Uterus (tissue), 4 donors: ENCODE results near the gene SCD5. TPM values are rescaled to one million over a fixed set of nuclear protein-coding genes. Genes with fewer than 3 reads are reported as not detected.

Experiments
- DNase-seq, 2 donors: peaks; one replicate each; pipeline ENCODE4 v3.0.0-alpha.2; 2019 to 2020
- H3K27ac ChIP-seq, 2 donors: fragments of 200-600 bp; sonication (generic); 1 replicate in 1 of 2; 2 replicates in 1 of 2; pipeline ENCODE4 v1.5.1; 2016 to 2018
- H3K27me3 ChIP-seq, 2 donors: fragments of 200-600 bp; sonication (generic); one replicate each; pipeline ENCODE4 v1.5.1; 2018 to 2019; ENCODE audit warnings: control low read depth in 1 of 2
- H3K36me3 ChIP-seq, 2 donors: fragments of 200-600 bp; sonication (generic); one replicate each; pipeline ENCODE4 v1.5.1; 2019; ENCODE audit warnings: control low read depth in 1 of 2
- H3K4me1 ChIP-seq, 2 donors: fragments of 200-600 bp; sonication (generic); one replicate each; pipeline ENCODE4 v1.5.1; 2018 to 2019; ENCODE audit warnings: control low read depth in 1 of 2
- H3K4me3 ChIP-seq, 2 donors: fragments of 200-600 bp; sonication (generic); 1 replicate in 1 of 2; 2 replicates in 1 of 2; pipeline ENCODE4 v1.5.1; 2018 to 2019; ENCODE audit warnings: mild to moderate bottlenecking in 1 of 2
- H3K9me3 ChIP-seq, 2 donors: fragments of 200-600 bp; sonication (generic); one replicate each; pipeline ENCODE4 v1.5.1; 2019; ENCODE audit warnings: control low read depth in 1 of 2
- CTCF ChIP-seq, 4 experiments: fragments of 200-600 bp in 2 of 4; fragments of 450-650 bp in 2 of 4; sonication (generic) in 2 of 4; IDR thresholded peaks; one replicate each; pipeline ENCODE4 v1.5.1; 2016 to 2019; ENCODE audit warnings: antibody characterized with exemption in 4 of 4, mild to moderate bottlenecking in 2 of 4, moderate library complexity in 1 of 4
- POLR2A ChIP-seq, 2 donors: fragments of 450-650 bp; IDR thresholded peaks; one replicate each; pipeline ENCODE4 v1.6.1; 2016; ENCODE audit warnings: antibody characterized with exemption in 2 of 2, mild to moderate bottlenecking in 1 of 2, moderate library complexity in 1 of 2
- intact Hi-C: fragments of 100-400 bp; cut with DNase I; formaldehyde crosslinking; loops from one replicate; pipeline ENCODE4 v1.15.1; 2023; ENCODE audit warnings: low total_unique reads
- total RNA-seq, 4 donors: library from RNA; depleted of rRNA in 3 of 4; stranded (reverse); fragments of >200 nt in 3 of 4; gene quantifications; one replicate each; pipeline versions ENCODE4 v1.1.0 to v1.2.4, GENCODE V29; 2014 to 2023
- donor health status: DM: yes; HTN: yes; CAD: no.

SCD5 gene
- total RNA-seq, 4 donors from 2014 or later = 4.1 to 30.3 (median 7.8) TPM

- H3K4me3 ChIP-seq = no peak overlapping the region
- no peaks in the 10 kb centered on the region for H3K4me1 ChIP-seq
- H3K27me3 ChIP-seq = no peaks in the 10 kb centered on the region
- no peaks in the 10 kb centered on the region for H3K36me3 ChIP-seq
- no peaks in the 10 kb centered on the region for H3K9me3 ChIP-seq
- H3K27ac ChIP-seq = no peak overlapping the region
- TF ChIP-seq CTCF (IDR thresholded peaks at IDR 0.05) (no peak), POLR2A (IDR thresholded peaks at IDR 0.05) (no peak)
- intact Hi-C loops = no loop called here
- DNase-seq = no peak
Observed at GRCh38 chr4:82592639-82593038, 206.0 kb downstream of the SCD5 start.

GRCh38 chr4:82591592-82591991 is 207.0 kb downstream of the SCD5 start:
- H3K27me3 ChIP-seq = no peaks in the 10 kb centered on the region
- no peak for DNase-seq
- intact Hi-C loops = no loop called here
- no peak overlapping the region for H3K27ac ChIP-seq
- H3K4me1 ChIP-seq = no peaks in the 10 kb centered on the region
- TF ChIP-seq CTCF (IDR thresholded peaks at IDR 0.05) = no peak
- no peak for TF ChIP-seq POLR2A (IDR thresholded peaks at IDR 0.05)
- H3K36me3 ChIP-seq = no peaks in the 10 kb centered on the region
- no peak overlapping the region for H3K4me3 ChIP-seq
- H3K9me3 ChIP-seq = no peaks in the 10 kb centered on the region

GRCh38 chr4:82589756-82590155 is 208.8 kb downstream of the SCD5 start:
- TF ChIP-seq POLR2A (IDR thresholded peaks at IDR 0.05) (no peak), CTCF (IDR thresholded peaks at IDR 0.05) (no peak)
- H3K4me3 ChIP-seq = no peak overlapping the region
- H3K9me3 ChIP-seq = no peaks in the 10 kb centered on the region
- intact Hi-C loops = no loop called here
- no peaks in the 10 kb centered on the region for H3K36me3 ChIP-seq
- no peak overlapping the region for H3K27ac ChIP-seq
- H3K4me1 ChIP-seq = no peaks in the 10 kb centered on the region
- no peaks in the 10 kb centered on the region for H3K27me3 ChIP-seq
- no peak for DNase-seq

- no peak overlapping the region for H3K4me3 ChIP-seq
Observed at GRCh38 chr4:82588771-82589270, 209.8 kb downstream of the SCD5 start.

More at GRCh38 chr4:82588771-82589270, 209.8 kb downstream of the SCD5 start:
- Histone ChIP-seq H3K27ac (no peak overlapping the region), H3K36me3 (no peaks in the 10 kb centered on the region), H3K4me1 (no peaks in the 10 kb centered on the region), H3K9me3 (no peaks in the 10 kb centered on the region), H3K27me3 (no peaks in the 10 kb centered on the region)
- intact Hi-C loops = no loop called here
- no peak for TF ChIP-seq CTCF (IDR thresholded peaks at IDR 0.05)
- no peak for TF ChIP-seq POLR2A (IDR thresholded peaks at IDR 0.05)
- DNase-seq = no peak
